GM12873 (cell line): ENCODE results near the gene ZDHHC12.

Experiments used
- CTCF ChIP-seq: IDR thresholded peaks from 2 replicates; pipeline ENCODE4 v1.5.1; 2012; ENCODE audit warnings: low read depth, mild to moderate bottlenecking, moderate library complexity, low read length, control low read depth; ENCODE audit not compliant: insufficient read depth; ENCODE audit errors: missing control alignments

Gene ZDHHC12

GRCh38 chr9:128684065-128684324, 39.9 kb downstream of the ZDHHC12 start:
- TF ChIP-seq CTCF, result no peak

- no peak for TF ChIP-seq CTCF
These were observed 40.4 kb downstream of the ZDHHC12 start for GRCh38 chr9:128683340-128684064.

- TF ChIP-seq CTCF, result no peak
These were observed 46.1 kb downstream of the ZDHHC12 start for GRCh38 chr9:128677794-128678193.

- no peak for TF ChIP-seq CTCF
These were observed 48.5 kb downstream of the ZDHHC12 start for GRCh38 chr9:128675382-128675781.
